ENCODE data around the gene CSMD2.

DNA sequence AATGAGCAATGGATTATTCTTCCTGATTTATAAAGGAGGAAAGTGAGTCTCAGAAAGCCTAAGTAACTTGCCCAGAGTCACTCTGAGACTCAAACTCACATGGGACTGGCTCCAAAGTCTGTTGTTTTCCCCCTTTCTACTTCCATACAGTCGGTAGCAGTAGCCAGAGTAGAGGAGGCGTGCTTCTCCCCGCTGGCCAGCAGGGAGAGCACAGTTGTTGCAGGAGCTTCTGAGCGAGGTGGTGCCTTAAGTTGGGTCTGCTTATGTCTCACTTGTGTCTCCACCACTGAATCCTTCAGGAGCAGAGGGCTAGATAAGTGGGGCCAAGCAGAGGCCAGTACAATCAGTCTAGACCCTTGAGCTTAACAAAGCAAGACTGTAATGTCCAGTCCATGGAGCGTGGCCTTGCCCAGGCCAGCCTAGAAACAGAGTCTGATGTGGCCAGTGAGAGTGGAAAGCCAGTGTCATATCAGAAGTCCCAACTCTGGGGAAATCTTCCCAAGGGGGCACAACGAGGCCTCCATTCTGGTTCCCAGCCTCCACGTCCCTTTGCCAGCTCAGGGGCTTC is 510.7 kb downstream of the CSMD2 start:
- peak; percentile 13; the same call in 1 of the 2 replicates for TF ChIP-seq CTCF (IDR thresholded peaks at IDR 0.05; ENCODE audit: low read depth, low read length)
- no peak for TF ChIP-seq EZH2phosphoT487 (IDR thresholded peaks at IDR 0.05; ENCODE audit: low read depth)
